Activated CD4-positive, alpha-beta T cell treated with anti-CD3 and anti-CD28 coated beads for 36 hours (primary cell): Measurements from ENCODE around the gene ADAMTSL5. TPM values are rescaled to one million over a fixed set of nuclear protein-coding genes. Genes with fewer than 3 reads are reported as not detected.
"Not testable (repeated sequence)": the region's sequence is repeated elsewhere in the genome, so short reads cannot be mapped to it uniquely, and the experiment has no call there.

Experiments
- ATAC-seq: fragments of 200-7000 bp; cut with Tn5 transposase; one replicate; pipeline ENCODE4 v1.10.0; 2021; ENCODE audit warnings: mild to moderate bottlenecking, moderate library complexity
- CTCF ChIA-PET: fragments of 350-600 bp; sonication (Branson Sonifier 250); formaldehyde crosslinking; loops from one replicate; lab custom pipeline; 2021; ENCODE audit warnings: antibody characterized with exemption; lab: Charles Lee
- POLR2A ChIA-PET: fragments of 350-600 bp; sonication (Branson Sonifier 250); formaldehyde crosslinking; loops from one replicate; lab custom pipeline; 2021; ENCODE audit warnings: antibody characterized with exemption, inconsistent platforms; lab: Charles Lee
- DNase-seq: peaks from one replicate; pipeline ENCODE4 v3.0.0-alpha.2; 2020
- H3K27ac Mint-ChIP-seq: one replicate; pipeline ENCODE4 v1.8.0; 2021; ENCODE audit warnings: mixed read lengths
- H3K27me3 Mint-ChIP-seq: one replicate; pipeline ENCODE4 v1.8.0; 2021; ENCODE audit warnings: mixed read lengths
- H3K36me3 Mint-ChIP-seq: one replicate; pipeline ENCODE4 v1.8.0; 2021; ENCODE audit warnings: low read depth, mixed read lengths
- H3K4me1 Mint-ChIP-seq: one replicate; pipeline ENCODE4 v1.8.0; 2021; ENCODE audit warnings: mixed read lengths
- H3K4me3 Mint-ChIP-seq: one replicate; pipeline ENCODE4 v1.8.0; 2021; ENCODE audit warnings: mild to moderate bottlenecking, moderate library complexity, mixed read lengths
- H3K9me3 Mint-ChIP-seq: one replicate; pipeline ENCODE4 v1.8.0; 2021; ENCODE audit warnings: low read depth, mixed read lengths
- intact Hi-C, 2 experiments: fragments of 100-400 bp; cut with DNase I in 1 of 2; cut with micrococcal nuclease in 1 of 2; formaldehyde crosslinking; loops; one replicate each; pipeline versions ENCODE4 v1.14.2 to v1.15.1; 2022 to 2024; cut with DNase I, micrococcal nuclease
- total RNA-seq, 2 experiments: library from RNA; stranded (reverse); gene quantifications; one replicate each; pipeline ENCODE4 v1.2.3, GENCODE V29; 2021

ADAMTSL5 gene
- total RNA-seq, 2 experiments from 2014 or later, result 2.5 to 3.8 TPM

DNA sequence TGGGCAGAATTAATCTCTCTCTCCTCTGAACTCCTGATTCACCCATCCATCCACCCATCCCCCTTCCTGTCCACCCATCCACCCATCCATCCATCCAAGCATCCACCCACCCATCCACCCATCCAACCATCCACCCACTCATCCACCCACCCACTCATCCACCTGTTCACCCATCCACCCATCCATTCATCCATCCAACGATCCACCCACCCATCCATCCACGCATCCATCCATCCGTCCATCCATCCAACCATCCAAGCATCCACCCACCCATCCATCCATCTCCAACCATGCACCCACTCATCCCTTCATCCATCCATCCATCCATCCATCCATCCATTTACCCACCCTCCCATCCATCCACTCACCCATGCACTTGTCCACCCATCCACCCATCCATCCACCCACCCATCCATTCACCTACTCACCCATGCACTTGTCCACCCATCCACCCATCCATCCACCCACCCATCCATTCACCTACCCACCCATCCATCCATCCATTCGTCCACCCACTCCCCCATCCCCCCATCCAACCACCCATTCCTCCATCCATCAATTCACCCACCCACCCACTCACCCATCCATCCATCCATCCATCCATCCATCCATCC, 36.6 kb upstream of the ADAMTSL5 start:
- no peak overlapping the region for H3K27ac Mint-ChIP-seq
- H3K9me3 Mint-ChIP-seq, result no peaks in the 10 kb centered on the region
- no peaks in the 10 kb centered on the region for H3K36me3 Mint-ChIP-seq
- ChIA-PET POLR2A (no interaction called here), CTCF (no interaction called here)
- H3K27me3 Mint-ChIP-seq, result peaks cover 8% of the 10 kb centered on the region
- DNase-seq (no peak), ATAC-seq (no peak)
- H3K4me1 Mint-ChIP-seq, result peaks cover 4% of the 10 kb centered on the region
- intact Hi-C loops, result loop anchor here (5.0 kb wide), 2 partner anchors 123 to 248 kb away; no protein-coding TSS in a partner anchor
- H3K4me3 Mint-ChIP-seq, result no peak overlapping the region

DNA sequence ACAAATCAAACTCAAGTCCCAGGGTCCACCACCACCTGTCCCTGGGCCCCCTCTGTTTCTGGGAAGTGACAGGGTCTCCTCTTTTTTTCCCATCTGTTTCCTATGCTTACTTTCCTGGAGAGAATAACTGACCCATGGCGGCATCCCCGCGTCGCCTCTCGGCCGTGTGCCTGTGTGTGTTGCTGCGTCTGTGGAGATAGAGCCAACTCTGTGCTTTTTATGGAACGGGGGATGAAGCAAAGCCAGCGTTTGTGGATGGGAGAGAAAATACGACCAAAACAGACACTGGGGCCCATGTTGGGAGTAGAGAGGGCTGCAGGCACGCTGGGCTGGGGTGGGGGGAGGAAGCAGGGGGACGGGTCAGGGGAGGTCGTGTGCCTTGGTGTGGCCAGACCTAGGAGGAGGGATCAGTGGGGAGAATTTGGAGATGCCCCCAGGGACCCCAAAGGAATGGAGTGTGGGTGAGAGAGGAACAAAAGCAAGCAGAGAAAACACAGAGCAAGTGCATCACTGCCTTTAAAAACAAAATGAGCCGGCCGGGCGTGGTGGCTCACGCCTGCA, 27.6 kb upstream of the ADAMTSL5 start:
- Mint-ChIP-seq H3K4me3 (no peak overlapping the region), H3K27ac (no peak overlapping the region), H3K27me3 (peaks cover 12% of the 10 kb centered on the region), H3K36me3 (no peaks in the 10 kb centered on the region), H3K4me1 (no peaks in the 10 kb centered on the region), H3K9me3 (no peaks in the 10 kb centered on the region)
- ChIA-PET CTCF (no interaction called here), POLR2A (no interaction called here)
- intact Hi-C loops, result no loop called here
- DNase-seq, result no peak
- no peak for ATAC-seq

DNA sequence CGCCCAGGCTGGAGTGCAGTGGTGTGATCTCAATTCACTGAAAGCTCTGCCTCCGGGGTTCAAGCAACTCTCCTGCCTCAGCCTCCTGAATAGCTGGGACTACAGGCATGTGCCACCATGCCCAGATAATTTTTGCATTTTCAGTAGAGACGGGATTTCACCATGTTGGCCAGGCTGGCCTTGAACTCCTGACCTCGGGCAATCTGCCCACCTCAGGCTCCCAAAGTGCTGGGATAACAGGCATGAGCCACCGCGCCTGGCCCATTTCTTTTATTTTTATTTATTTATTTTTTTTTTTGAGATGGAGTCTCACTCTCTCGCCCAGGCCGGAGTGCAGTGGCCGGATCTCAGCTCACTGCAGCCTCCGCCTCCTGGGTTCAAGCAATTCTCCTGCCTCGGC, 26.9 kb upstream of the ADAMTSL5 start:
- intact Hi-C loops, ATAC-seq, DNase-seq, H3K4me3 Mint-ChIP-seq, H3K4me1 Mint-ChIP-seq, CTCF ChIA-PET, H3K9me3 Mint-ChIP-seq, H3K27ac Mint-ChIP-seq, H3K36me3 Mint-ChIP-seq: not testable (repeated sequence)
- POLR2A ChIA-PET, result interaction anchor here (0.6 kb wide), 1 partner anchor 775 kb away, joined by 4 read pairs; no protein-coding TSS in a partner anchor
- H3K27me3 Mint-ChIP-seq, result peaks cover 12% of the 10 kb centered on the region

DNA sequence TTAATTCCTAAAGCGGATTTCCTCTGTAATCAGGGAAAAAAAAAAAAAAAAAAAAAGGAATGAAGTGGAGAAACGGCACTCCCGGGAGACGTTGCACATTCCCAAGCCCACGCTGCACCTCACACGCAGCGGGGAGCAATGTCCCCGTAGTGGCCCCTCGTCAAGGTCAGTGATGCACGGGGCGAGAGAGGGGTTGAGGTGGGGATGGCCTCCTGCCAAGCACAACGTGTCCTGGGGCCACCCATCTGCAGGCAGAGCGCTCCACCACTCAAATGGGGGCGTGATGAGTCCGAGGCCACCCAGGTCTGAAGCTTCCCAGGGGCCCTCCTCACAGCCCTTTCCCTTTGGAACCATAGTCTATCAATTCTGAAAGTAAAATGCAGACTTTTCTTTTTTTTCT, 26.2 kb upstream of the ADAMTSL5 start:
- DNase-seq (no peak), ATAC-seq (no peak)
- Mint-ChIP-seq H3K9me3 (no peaks in the 10 kb centered on the region), H3K27me3 (peaks cover 12% of the 10 kb centered on the region), H3K36me3 (no peaks in the 10 kb centered on the region), H3K4me1 (no peaks in the 10 kb centered on the region), H3K4me3 (no peak overlapping the region), H3K27ac (no peak overlapping the region)
- POLR2A ChIA-PET, result no interaction called here
- CTCF ChIA-PET, result no interaction called here
- intact Hi-C loops, result no loop called here

GRCh38 chr19:1535699-1536098, 22.9 kb upstream of the ADAMTSL5 start:
- POLR2A ChIA-PET, intact Hi-C loops: not testable (repeated sequence)

DNA sequence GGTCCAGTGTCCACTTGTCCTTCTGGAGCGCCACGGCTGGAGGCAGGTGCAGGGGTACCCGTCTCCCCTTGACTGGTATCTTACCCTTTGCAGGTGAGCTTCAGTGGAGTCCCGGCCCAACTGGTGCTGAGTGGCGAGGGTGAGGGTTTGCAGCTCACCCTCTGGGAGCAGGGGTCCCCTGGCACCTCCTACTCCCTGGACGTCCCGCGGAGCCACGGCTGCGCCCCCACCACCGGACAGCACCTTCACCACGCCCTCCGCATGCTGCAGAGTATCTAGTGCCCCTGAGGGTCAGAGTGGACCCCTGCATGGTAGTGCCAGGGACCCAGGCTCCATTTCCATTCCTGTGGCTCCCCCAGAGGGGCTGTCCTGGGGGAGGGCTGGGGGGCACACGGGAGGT, 22.2 kb upstream of the ADAMTSL5 start:
- ATAC-seq (no peak), DNase-seq (no peak)
- ChIA-PET POLR2A (no interaction called here), CTCF (no interaction called here)
- no peaks in the 10 kb centered on the region for H3K36me3 Mint-ChIP-seq
- intact Hi-C loops, result no loop called here
- H3K9me3 Mint-ChIP-seq, result no peaks in the 10 kb centered on the region
- H3K4me3 Mint-ChIP-seq, result no peak overlapping the region
- H3K27ac Mint-ChIP-seq, result no peak overlapping the region
- H3K27me3 Mint-ChIP-seq, result peaks cover 10% of the 10 kb centered on the region
- H3K4me1 Mint-ChIP-seq, result no peaks in the 10 kb centered on the region

More at GRCh38 chr19:1535699-1536098, 22.9 kb upstream of the ADAMTSL5 start:
- not testable (repeated sequence) for H3K4me3 Mint-ChIP-seq, H3K4me1 Mint-ChIP-seq, H3K36me3 Mint-ChIP-seq, H3K9me3 Mint-ChIP-seq, H3K27ac Mint-ChIP-seq, ATAC-seq, DNase-seq
- peaks cover 11% of the 10 kb centered on the region for H3K27me3 Mint-ChIP-seq
- CTCF ChIA-PET, result interaction anchor here (0.6 kb wide), 1 partner anchor 632 kb away, joined by 3 read pairs; no protein-coding TSS in a partner anchor

GRCh38 chr19:1533510-1534150, 20.8 kb upstream of the ADAMTSL5 start:
- H3K27ac Mint-ChIP-seq, result no peak overlapping the region
- H3K9me3 Mint-ChIP-seq, result no peaks in the 10 kb centered on the region
- no peaks in the 10 kb centered on the region for H3K36me3 Mint-ChIP-seq
- ChIA-PET CTCF (no interaction called here), POLR2A (no interaction called here)
- peaks cover 9% of the 10 kb centered on the region for H3K27me3 Mint-ChIP-seq
- ATAC-seq, result no peak
- intact Hi-C loops, result no loop called here
- no peak overlapping the region for H3K4me3 Mint-ChIP-seq
- no peaks in the 10 kb centered on the region for H3K4me1 Mint-ChIP-seq
- no peak for DNase-seq

GRCh38 chr19:1532003-1532402, 19.2 kb upstream of the ADAMTSL5 start:
- intact Hi-C loops, result no loop called here
- Mint-ChIP-seq H3K4me3 (no peak overlapping the region), H3K4me1 (no peaks in the 10 kb centered on the region), H3K27ac (no peak overlapping the region), H3K36me3 (no peaks in the 10 kb centered on the region), H3K9me3 (no peaks in the 10 kb centered on the region), H3K27me3 (peaks cover 12% of the 10 kb centered on the region)
- ATAC-seq (no peak), DNase-seq (no peak)
- ChIA-PET POLR2A (no interaction called here), CTCF (interaction anchor here (0.7 kb wide), 1 partner anchor 218 kb away, joined by 4 read pairs; no protein-coding TSS in a partner anchor)

GRCh38 chr19:1531587-1531986, 18.8 kb upstream of the ADAMTSL5 start:
- intact Hi-C loops, result no loop called here
- no peaks in the 10 kb centered on the region for H3K9me3 Mint-ChIP-seq
- ATAC-seq, result no peak
- no peak overlapping the region for H3K4me3 Mint-ChIP-seq
- H3K27ac Mint-ChIP-seq, result no peak overlapping the region
- ChIA-PET CTCF (interaction anchor here (0.8 kb wide), 1 partner anchor 10 kb away, joined by 3 read pairs; no protein-coding TSS in a partner anchor), POLR2A (no interaction called here)
- peaks cover 15% of the 10 kb centered on the region for H3K27me3 Mint-ChIP-seq
- no peaks in the 10 kb centered on the region for H3K36me3 Mint-ChIP-seq
- no peaks in the 10 kb centered on the region for H3K4me1 Mint-ChIP-seq
- DNase-seq, result no peak

GRCh38 chr19:1530856-1531255, 18.0 kb upstream of the ADAMTSL5 start:
- POLR2A ChIA-PET, result not testable (repeated sequence)

GRCh38 chr19:1529430-1529816, 16.6 kb upstream of the ADAMTSL5 start:
- ATAC-seq (no peak), DNase-seq (no peak)
- CTCF ChIA-PET, result no interaction called here
- H3K36me3 Mint-ChIP-seq, result no peaks in the 10 kb centered on the region
- H3K4me3 Mint-ChIP-seq, result no peak overlapping the region
- intact Hi-C loops, result no loop called here
- POLR2A ChIA-PET, result no interaction called here
- H3K9me3 Mint-ChIP-seq, result no peaks in the 10 kb centered on the region
- peaks cover 31% of the 10 kb centered on the region for H3K27me3 Mint-ChIP-seq
- H3K27ac Mint-ChIP-seq, result no peak overlapping the region
- peaks cover 3% of the 10 kb centered on the region for H3K4me1 Mint-ChIP-seq

More at GRCh38 chr19:1530856-1531255, 18.0 kb upstream of the ADAMTSL5 start:
- intact Hi-C loops, H3K4me3 Mint-ChIP-seq, ATAC-seq, H3K27ac Mint-ChIP-seq, H3K9me3 Mint-ChIP-seq, H3K4me1 Mint-ChIP-seq, H3K36me3 Mint-ChIP-seq, DNase-seq: not testable (repeated sequence)
- peaks cover 21% of the 10 kb centered on the region for H3K27me3 Mint-ChIP-seq
- CTCF ChIA-PET, result interaction anchor here (0.8 kb wide), 1 partner anchor 11 kb away, joined by 3 read pairs; no protein-coding TSS in a partner anchor
